PC-3 (cell line): ENCODE measurements around the gene FUBP3.

Experiments used
- EZH2 ChIP-seq: fragments of 300-600 bp; sonication (generic); IDR thresholded peaks from one replicate; pipeline ENCODE4 v1.6.1; 2017; ENCODE audit warnings: antibody characterized with exemption, mild to moderate bottlenecking, low read length; ENCODE audit not compliant: unreplicated experiment
- TF ChIP-seq, protein P1 (sequence below): fragments of 300-600 bp; sonication (generic); conservative IDR thresholded peaks from 2 replicates; pipeline ENCODE4 v1.5.1; 2017; ENCODE audit warnings: antibody characterized with exemption, low read depth, mild to moderate bottlenecking, low read length

DNA sequence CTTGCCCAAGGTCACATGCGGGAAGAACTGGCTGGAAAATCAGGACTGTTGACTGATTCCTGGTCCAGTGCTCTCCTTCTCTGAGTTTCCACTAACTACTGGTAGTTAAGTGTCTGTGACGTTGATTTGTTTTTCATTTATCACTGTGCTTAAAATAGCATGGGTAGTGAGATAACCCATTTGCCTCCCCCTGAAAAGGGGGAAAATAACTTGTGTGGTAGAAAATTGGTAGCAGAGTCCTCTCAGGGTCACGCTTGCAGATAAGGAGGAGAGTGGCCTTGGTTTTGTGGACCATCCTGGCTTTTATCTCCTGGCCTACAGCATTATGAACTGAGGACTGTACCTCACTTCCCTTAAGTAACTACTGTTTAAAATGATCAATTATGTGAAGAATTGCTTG, 10.9 kb downstream of the FUBP3 start:
- TF ChIP-seq, protein P1, sequence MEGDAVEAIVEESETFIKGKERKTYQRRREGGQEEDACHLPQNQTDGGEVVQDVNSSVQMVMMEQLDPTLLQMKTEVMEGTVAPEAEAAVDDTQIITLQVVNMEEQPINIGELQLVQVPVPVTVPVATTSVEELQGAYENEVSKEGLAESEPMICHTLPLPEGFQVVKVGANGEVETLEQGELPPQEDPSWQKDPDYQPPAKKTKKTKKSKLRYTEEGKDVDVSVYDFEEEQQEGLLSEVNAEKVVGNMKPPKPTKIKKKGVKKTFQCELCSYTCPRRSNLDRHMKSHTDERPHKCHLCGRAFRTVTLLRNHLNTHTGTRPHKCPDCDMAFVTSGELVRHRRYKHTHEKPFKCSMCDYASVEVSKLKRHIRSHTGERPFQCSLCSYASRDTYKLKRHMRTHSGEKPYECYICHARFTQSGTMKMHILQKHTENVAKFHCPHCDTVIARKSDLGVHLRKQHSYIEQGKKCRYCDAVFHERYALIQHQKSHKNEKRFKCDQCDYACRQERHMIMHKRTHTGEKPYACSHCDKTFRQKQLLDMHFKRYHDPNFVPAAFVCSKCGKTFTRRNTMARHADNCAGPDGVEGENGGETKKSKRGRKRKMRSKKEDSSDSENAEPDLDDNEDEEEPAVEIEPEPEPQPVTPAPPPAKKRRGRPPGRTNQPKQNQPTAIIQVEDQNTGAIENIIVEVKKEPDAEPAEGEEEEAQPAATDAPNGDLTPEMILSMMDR: no peak
- no peak for TF ChIP-seq EZH2
